ENCODE data around the gene OAF. TPM values are rescaled to one million over a fixed set of nuclear protein-coding genes. Genes with fewer than 3 reads are reported as not detected.
"Not testable (repeated sequence)": the region's sequence is repeated elsewhere in the genome, so short reads cannot be mapped to it uniquely, and the experiment has no call there.

OAF gene
- total and polyA plus RNA-seq, 2 donors = 25.5 to 50.2 TPM

DNA sequence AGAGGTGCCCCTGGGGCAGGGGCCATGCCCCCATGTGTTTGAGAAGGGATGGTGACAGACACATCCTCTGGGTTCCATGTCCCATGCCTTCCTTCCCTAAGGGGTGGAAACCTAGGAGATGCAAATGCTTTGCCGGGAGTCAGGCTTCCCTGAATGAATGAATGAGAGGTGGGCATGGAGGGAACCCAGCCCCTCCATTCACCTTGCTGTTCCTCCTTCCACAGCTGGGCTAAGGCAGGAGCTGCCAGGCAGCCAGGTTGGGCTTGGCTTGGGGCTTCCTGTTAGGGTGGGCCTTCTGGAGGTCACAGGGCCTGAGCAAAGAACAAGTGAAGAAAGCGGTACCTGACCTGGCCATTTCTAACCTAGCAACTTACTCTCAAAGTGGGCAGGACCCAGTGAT lies 30.0 kb downstream of the OAF start:
- no peak for DNase-seq (ENCODE audit: extremely low spot score)
- no peak overlapping the region for H3K27ac ChIP-seq (ENCODE audit: low read depth)
- H3K4me1 ChIP-seq (ENCODE audit: insufficient read depth) = no peaks in the 10 kb centered on the region
- 96% methylated on average over 2 of the region's 2 CpGs for WGBS
- no peaks in the 10 kb centered on the region for H3K36me3 ChIP-seq (ENCODE audit: insufficient read depth)
- no peak overlapping the region for H3K4me3 ChIP-seq (ENCODE audit: low read depth, low read length)

DNA sequence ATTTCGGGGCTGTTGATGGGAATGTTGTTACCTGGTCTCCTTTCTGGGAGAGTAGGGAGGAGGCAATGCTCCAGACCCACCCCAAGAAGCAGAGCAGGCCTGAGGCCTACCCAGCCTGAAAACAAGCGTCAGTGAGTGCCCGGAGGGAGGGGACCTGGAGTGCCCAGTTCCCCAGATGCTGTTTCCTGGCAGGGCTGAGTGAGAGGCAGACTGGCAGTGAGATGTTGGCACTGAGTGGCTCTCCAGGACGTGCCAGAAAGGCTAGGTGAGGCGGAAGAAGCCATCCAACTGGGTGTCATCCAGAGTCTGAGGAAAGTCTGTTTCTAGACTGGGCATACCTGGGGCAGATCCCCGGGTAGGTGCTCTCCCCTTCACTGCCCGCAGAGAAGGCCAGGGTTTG lies 30.4 kb downstream of the OAF start:
- no peaks in the 10 kb centered on the region for H3K36me3 ChIP-seq (ENCODE audit: insufficient read depth)
- 95% methylated on average over 7 of the region's 7 CpGs for WGBS
- H3K4me3 ChIP-seq (ENCODE audit: low read depth, low read length) = no peak overlapping the region
- no peak for DNase-seq (ENCODE audit: extremely low spot score)
- no peaks in the 10 kb centered on the region for H3K4me1 ChIP-seq (ENCODE audit: insufficient read depth)
- H3K27ac ChIP-seq (ENCODE audit: low read depth) = no peak overlapping the region

GRCh38 chr11:120243221-120243620 lies 32.4 kb downstream of the OAF start:
- WGBS = 67% methylated on average over 4 of the region's 4 CpGs
- H3K27ac ChIP-seq (ENCODE audit: low read depth) = no peak overlapping the region
- H3K36me3 ChIP-seq (ENCODE audit: insufficient read depth) = no peaks in the 10 kb centered on the region
- H3K4me3 ChIP-seq (ENCODE audit: low read depth, low read length) = no peak overlapping the region
- DNase-seq (ENCODE audit: extremely low spot score) = no peak
- no peaks in the 10 kb centered on the region for H3K4me1 ChIP-seq (ENCODE audit: insufficient read depth)

GRCh38 chr11:120244476-120245365 lies 33.9 kb downstream of the OAF start:
- 66% methylated on average over 13 of the region's 13 CpGs for WGBS
- no peak overlapping the region for H3K27ac ChIP-seq (ENCODE audit: low read depth)
- no peaks in the 10 kb centered on the region for H3K36me3 ChIP-seq (ENCODE audit: insufficient read depth)
- H3K4me3 ChIP-seq (ENCODE audit: low read depth, low read length) = no peak overlapping the region
- DNase-seq (ENCODE audit: extremely low spot score) = no peak
- no peaks in the 10 kb centered on the region for H3K4me1 ChIP-seq (ENCODE audit: insufficient read depth)

- Histone ChIP-seq H3K27ac (ENCODE audit: low read depth) (no peak overlapping the region), H3K4me3 (ENCODE audit: low read depth, low read length) (no peak overlapping the region), H3K36me3 (ENCODE audit: insufficient read depth) (no peaks in the 10 kb centered on the region), H3K4me1 (ENCODE audit: insufficient read depth) (no peaks in the 10 kb centered on the region)
- 97% methylated on average over 1 of the region's 1 CpG for WGBS
- DNase-seq (ENCODE audit: extremely low spot score) = no peak
Measured at GRCh38 chr11:120245434-120245833, 34.6 kb downstream of the OAF start.

- H3K27ac ChIP-seq (ENCODE audit: low read depth) = no peak overlapping the region
- DNase-seq (ENCODE audit: extremely low spot score) = no peak
- no peak overlapping the region for H3K4me3 ChIP-seq (ENCODE audit: low read depth, low read length)
- H3K4me1 ChIP-seq (ENCODE audit: insufficient read depth) = no peaks in the 10 kb centered on the region
- 52% methylated on average over 9 of the region's 9 CpGs for WGBS
- H3K36me3 ChIP-seq (ENCODE audit: insufficient read depth) = no peaks in the 10 kb centered on the region
Measured at GRCh38 chr11:120248551-120249278, 37.9 kb downstream of the OAF start.

GRCh38 chr11:120249279-120250262 lies 38.7 kb downstream of the OAF start:
- H3K4me3 ChIP-seq (ENCODE audit: low read depth, low read length) = no peak overlapping the region

DNA sequence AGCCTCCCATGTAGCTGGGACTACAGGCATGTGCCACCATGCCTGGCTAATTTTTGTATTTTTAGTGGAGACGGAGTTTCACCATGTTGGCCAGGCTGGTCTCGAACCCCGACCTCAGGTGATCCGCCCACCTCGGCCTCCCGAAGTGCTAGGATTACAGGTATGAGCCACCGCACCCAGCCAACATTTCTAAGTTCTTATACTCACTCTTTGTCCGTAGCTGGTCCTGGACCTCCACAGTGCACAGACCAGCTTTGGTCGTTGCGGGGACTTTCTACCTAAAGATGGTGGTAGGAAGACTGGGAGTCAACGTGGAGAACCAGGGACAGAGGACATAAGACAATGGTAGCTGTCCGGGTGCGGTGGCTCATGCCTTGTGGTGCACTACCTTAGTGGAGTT lies 42.5 kb downstream of the OAF start:
- H3K4me1 ChIP-seq (ENCODE audit: insufficient read depth); H3K36me3 ChIP-seq (ENCODE audit: insufficient read depth); H3K27ac ChIP-seq (ENCODE audit: low read depth); DNase-seq (ENCODE audit: extremely low spot score); H3K4me3 ChIP-seq (ENCODE audit: low read depth, low read length): not testable (repeated sequence)
- 95% methylated on average over 13 of the region's 13 CpGs for WGBS

More at GRCh38 chr11:120249279-120250262, 38.7 kb downstream of the OAF start:
- Histone ChIP-seq H3K27ac (ENCODE audit: low read depth) (no peak overlapping the region), H3K36me3 (ENCODE audit: insufficient read depth) (no peaks in the 10 kb centered on the region), H3K4me1 (ENCODE audit: insufficient read depth) (no peaks in the 10 kb centered on the region)
- no peak for DNase-seq (ENCODE audit: extremely low spot score)
- 80% methylated on average over 8 of the region's 8 CpGs for WGBS

GRCh38 chr11:120254788-120255518 lies 44.1 kb downstream of the OAF start:
- Histone ChIP-seq H3K36me3 (ENCODE audit: insufficient read depth) (no peaks in the 10 kb centered on the region), H3K4me3 (ENCODE audit: low read depth, low read length) (no peak overlapping the region), H3K4me1 (ENCODE audit: insufficient read depth) (no peaks in the 10 kb centered on the region), H3K27ac (ENCODE audit: low read depth) (no peak overlapping the region)
- no peak for DNase-seq (ENCODE audit: extremely low spot score)
- WGBS = 17% methylated on average over 13 of the region's 13 CpGs

DNA sequence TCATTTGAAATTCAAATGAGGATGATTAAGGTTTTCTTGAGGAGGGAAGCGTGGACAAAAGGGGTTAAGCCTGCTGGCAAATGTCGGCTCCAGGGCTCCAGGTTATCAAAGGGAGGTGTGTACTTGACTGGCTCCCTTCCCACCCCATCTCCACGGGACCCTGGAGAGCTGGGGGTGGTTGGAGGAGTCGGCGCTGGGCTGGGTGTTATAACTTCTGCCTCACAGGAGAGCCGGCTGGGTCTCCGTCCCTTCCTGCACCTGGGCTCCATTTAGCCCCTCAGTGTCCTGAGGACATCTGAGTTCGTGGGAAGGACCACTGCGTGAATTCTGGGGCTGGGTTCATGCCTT lies 44.7 kb downstream of the OAF start:
- Histone ChIP-seq H3K4me3 (ENCODE audit: low read depth, low read length) (no peak overlapping the region), H3K36me3 (ENCODE audit: insufficient read depth) (no peaks in the 10 kb centered on the region), H3K27ac (ENCODE audit: low read depth) (no peak overlapping the region), H3K4me1 (ENCODE audit: insufficient read depth) (no peaks in the 10 kb centered on the region)
- DNase-seq (ENCODE audit: extremely low spot score) = no peak
- 17% methylated on average over 9 of the region's 9 CpGs for WGBS

- WGBS = 50% methylated on average over 4 of the region's 4 CpGs
- Histone ChIP-seq H3K27ac (ENCODE audit: low read depth) (no peak overlapping the region), H3K4me1 (ENCODE audit: insufficient read depth) (no peaks in the 10 kb centered on the region), H3K36me3 (ENCODE audit: insufficient read depth) (no peaks in the 10 kb centered on the region), H3K4me3 (ENCODE audit: low read depth, low read length) (no peak overlapping the region)
- DNase-seq (ENCODE audit: extremely low spot score) = no peak
Measured at GRCh38 chr11:120256178-120256577, 45.3 kb downstream of the OAF start.

DNA sequence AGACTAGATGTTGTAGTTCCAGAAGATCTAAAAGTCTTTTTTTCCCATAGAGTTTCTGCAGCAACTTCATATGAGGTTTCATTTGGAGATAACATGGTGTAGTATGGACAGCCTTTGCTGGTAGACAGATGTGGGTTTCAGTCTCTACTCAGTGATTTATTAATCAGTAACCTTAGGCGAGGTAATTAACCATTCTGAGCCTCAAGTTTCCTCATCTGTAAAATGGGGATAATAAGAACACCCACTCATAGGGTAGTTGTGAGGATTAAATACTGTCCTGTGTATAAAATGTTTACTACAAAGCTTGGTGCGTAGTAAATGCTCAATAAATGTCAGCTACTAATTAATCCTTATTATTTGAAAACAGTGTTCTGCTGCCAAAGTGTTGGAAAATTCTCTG lies 45.9 kb downstream of the OAF start:
- Histone ChIP-seq H3K36me3 (ENCODE audit: insufficient read depth) (no peaks in the 10 kb centered on the region), H3K27ac (ENCODE audit: low read depth) (no peak overlapping the region), H3K4me3 (ENCODE audit: low read depth, low read length) (no peak overlapping the region), H3K4me1 (ENCODE audit: insufficient read depth) (no peaks in the 10 kb centered on the region)
- 83% methylated on average over 2 of the region's 2 CpGs for WGBS
- DNase-seq (ENCODE audit: extremely low spot score) = no peak

DNA sequence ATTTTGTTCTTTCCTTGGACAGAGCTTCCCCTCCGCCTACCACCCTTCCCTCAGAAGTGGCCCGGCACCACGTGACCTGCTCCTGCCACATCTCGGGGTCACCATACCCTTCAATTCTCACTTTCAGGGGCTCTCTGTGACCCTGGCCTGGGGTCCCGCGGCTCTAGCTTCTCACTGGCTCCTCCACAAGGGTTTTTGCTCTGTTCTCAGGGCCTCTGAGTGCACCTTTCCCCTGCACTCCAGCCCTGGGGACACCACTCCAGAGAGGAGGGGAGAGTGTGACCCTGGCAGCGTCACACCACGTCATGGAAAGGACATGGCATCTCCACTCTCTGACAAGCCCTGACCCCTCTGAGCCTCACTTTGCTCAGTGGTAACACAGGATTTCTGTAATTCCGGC lies 46.5 kb downstream of the OAF start:
- 82% methylated on average over 9 of the region's 9 CpGs for WGBS
- H3K27ac ChIP-seq (ENCODE audit: low read depth) = no peak overlapping the region
- DNase-seq (ENCODE audit: extremely low spot score) = no peak
- no peak overlapping the region for H3K4me3 ChIP-seq (ENCODE audit: low read depth, low read length)
- no peaks in the 10 kb centered on the region for H3K36me3 ChIP-seq (ENCODE audit: insufficient read depth)
- no peaks in the 10 kb centered on the region for H3K4me1 ChIP-seq (ENCODE audit: insufficient read depth)
